Loucy (cell line): Measurements from ENCODE around the gene ARL13A.

ENCODE experiments used
- H2AFZ ChIP-seq: fragments of 200-600 bp; sonication (generic); 2 replicates; pipeline ENCODE4 v1.6.0; 2016; ENCODE audit warnings: antibody characterized with exemption, mild to moderate bottlenecking, low read length, moderate library complexity
- H3F3A ChIP-seq: fragments of 200-600 bp; 2 replicates; pipeline ENCODE4 v1.6.0; 2016; ENCODE audit warnings: antibody characterized with exemption, low read depth, mild to moderate bottlenecking
- H3K27me3 ChIP-seq: fragments of 200-600 bp; sonication (generic); 2 replicates; pipeline ENCODE4 v1.6.1; 2014; ENCODE audit warnings: low read length, mild to moderate bottlenecking; ENCODE audit not compliant: insufficient read depth, poor library complexity, severe bottlenecking
- H3K36me3 ChIP-seq: fragments of 200-600 bp; sonication (generic); 2 replicates; pipeline ENCODE4 v1.6.1; 2016; ENCODE audit warnings: low read length; ENCODE audit not compliant: insufficient read depth
- H3K4me1 ChIP-seq: fragments of 200-600 bp; sonication (generic); 2 replicates; pipeline ENCODE4 v1.5.1; 2014; ENCODE audit warnings: low read length, mild to moderate bottlenecking; ENCODE audit not compliant: insufficient read depth, poor library complexity, severe bottlenecking
- H3K4me2 ChIP-seq: fragments of 200-600 bp; sonication (generic); 2 replicates; pipeline ENCODE4 v1.6.0; 2014; ENCODE audit warnings: antibody characterized with exemption, low read length, low read depth, mild to moderate bottlenecking; ENCODE audit not compliant: poor library complexity, severe bottlenecking
- H3K4me3 ChIP-seq: fragments of 200-600 bp; sonication (generic); 2 replicates; pipeline ENCODE4 v1.5.1; 2014; ENCODE audit warnings: low read length, mild to moderate bottlenecking, mixed read lengths; ENCODE audit not compliant: poor library complexity, severe bottlenecking
- H3K79me2 ChIP-seq: fragments of 200-600 bp; sonication (generic); 2 replicates; pipeline ENCODE4 v1.6.1; 2014; ENCODE audit warnings: low read length; ENCODE audit not compliant: insufficient read depth
- H3K9ac ChIP-seq: fragments of 200-600 bp; sonication (generic); 2 replicates; pipeline ENCODE4 v1.6.0; 2014; ENCODE audit warnings: mild to moderate bottlenecking, low read depth, low read length, moderate library complexity; ENCODE audit not compliant: poor library complexity, severe bottlenecking
- H3K9me2 ChIP-seq: fragments of 200-600 bp; sonication (generic); replicated peaks from 2 replicates; pipeline ENCODE4 v1.6.1; 2016; ENCODE audit warnings: low read depth, low read length, mixed read lengths
- H3K9me3 ChIP-seq: fragments of 200-600 bp; sonication (generic); 2 replicates; pipeline ENCODE4 v1.6.1; 2014; ENCODE audit warnings: mild to moderate bottlenecking, antibody characterized with exemption, low read length, low read depth; ENCODE audit not compliant: insufficient read depth
- H4K20me1 ChIP-seq: fragments of 200-600 bp; sonication (generic); 2 replicates; pipeline ENCODE4 v1.6.0; 2014; ENCODE audit warnings: antibody characterized with exemption, low read length, mild to moderate bottlenecking; ENCODE audit not compliant: insufficient read depth, poor library complexity, severe bottlenecking
- CTCF ChIP-seq: fragments of 200-600 bp; sonication (generic); conservative IDR thresholded peaks from 2 replicates; pipeline ENCODE4 v1.5.1; 2014; ENCODE audit warnings: mild to moderate bottlenecking, antibody characterized with exemption, low read length
- EZH2phosphoT487 ChIP-seq: fragments of 200-600 bp; IDR thresholded peaks from 2 replicates; pipeline ENCODE4 v1.6.1; 2018; ENCODE audit warnings: antibody characterized with exemption, mild to moderate bottlenecking, moderate library complexity, borderline replicate concordance

The ARL13A gene

GRCh38 chrX:101028562-101028961, 59.1 kb downstream of the ARL13A start:
- Histone ChIP-seq H3K36me3 (0 out of 2 replicates have a peak, but pooled peaks cover 7% of the 10 kb centered on the region), H3K4me3 (no peak overlapping the region), H4K20me1 (no peaks in the 10 kb centered on the region), H3K9me3 (no peaks in the 10 kb centered on the region), H2AFZ (no peak overlapping the region), H3K9me2 (no peaks in the 10 kb centered on the region), H3F3A (no peaks in the 10 kb centered on the region), H3K4me2 (no peak overlapping the region), H3K27me3 (no peaks in the 10 kb centered on the region), H3K4me1 (no peaks in the 10 kb centered on the region), H3K9ac (no peak overlapping the region), H3K79me2 (no peaks in the 10 kb centered on the region)
- no peak for TF ChIP-seq CTCF
- TF ChIP-seq EZH2phosphoT487, result no peak

- Histone ChIP-seq H3K27me3 (no peaks in the 10 kb centered on the region), H3K4me3 (no peak overlapping the region), H4K20me1 (no peaks in the 10 kb centered on the region), H3K79me2 (no peaks in the 10 kb centered on the region), H2AFZ (no peak overlapping the region), H3K4me2 (no peak overlapping the region), H3F3A (no peaks in the 10 kb centered on the region), H3K36me3 (0 out of 2 replicates have a peak, but pooled peaks cover 7% of the 10 kb centered on the region), H3K9ac (no peak overlapping the region), H3K9me3 (no peaks in the 10 kb centered on the region), H3K4me1 (no peaks in the 10 kb centered on the region), H3K9me2 (no peaks in the 10 kb centered on the region)
- TF ChIP-seq CTCF, result no peak
- TF ChIP-seq EZH2phosphoT487, result no peak
Measured at GRCh38 chrX:101029665-101030064, 60.2 kb downstream of the ARL13A start.

GRCh38 chrX:101037231-101037630, 67.7 kb downstream of the ARL13A start:
- Histone ChIP-seq H3K4me1 (no peaks in the 10 kb centered on the region), H4K20me1 (no peaks in the 10 kb centered on the region), H3K9me2 (no peaks in the 10 kb centered on the region), H2AFZ (no peak overlapping the region), H3K27me3 (no peaks in the 10 kb centered on the region), H3K36me3 (no peaks in the 10 kb centered on the region; the same call in 1 of the 2 replicates), H3F3A (no peaks in the 10 kb centered on the region), H3K9ac (no peak overlapping the region), H3K9me3 (no peaks in the 10 kb centered on the region), H3K79me2 (no peaks in the 10 kb centered on the region), H3K4me3 (no peak overlapping the region), H3K4me2 (no peak overlapping the region)
- TF ChIP-seq CTCF, result no peak
- no peak for TF ChIP-seq EZH2phosphoT487
